Measurements from ENCODE around the gene CCDC192.

DNA sequence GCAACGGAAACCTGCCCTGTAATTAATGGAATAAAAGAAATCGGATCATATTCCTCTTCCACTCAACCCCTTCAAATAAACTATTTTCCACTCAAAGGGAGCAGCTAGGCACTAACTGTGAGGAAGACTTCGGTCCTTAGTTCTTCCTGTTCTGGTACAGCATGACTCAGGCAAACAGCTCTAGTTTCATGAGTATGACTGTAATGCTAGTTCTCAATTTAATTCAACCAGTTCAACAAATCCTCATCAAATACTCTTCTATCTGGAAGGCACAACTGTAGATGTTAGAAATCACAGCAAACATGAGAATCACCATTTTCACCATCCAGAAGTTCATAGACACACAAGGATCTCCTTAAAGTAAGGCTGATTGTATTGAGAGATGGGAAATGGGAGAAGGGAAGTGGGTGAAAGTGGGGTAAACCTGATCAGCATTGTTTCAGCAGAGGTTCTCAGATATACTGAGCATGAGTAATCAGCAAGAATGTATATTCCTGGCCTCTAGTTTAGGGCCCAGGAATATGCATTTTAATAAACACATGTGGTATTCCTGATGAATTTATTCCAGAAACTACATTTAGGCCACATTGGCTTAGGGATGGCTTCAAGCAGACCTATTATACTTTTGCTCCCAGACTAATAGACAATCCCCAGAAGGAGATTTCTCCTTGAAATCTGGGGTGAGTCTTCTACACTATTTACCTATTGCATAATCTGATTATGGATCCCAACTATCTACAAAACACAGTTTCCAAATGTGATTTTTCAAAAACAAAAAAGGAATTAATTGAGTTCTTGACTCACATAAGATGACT is 239.3 kb downstream of the CCDC192 start:
- no peak for TF ChIP-seq POLR2A (IDR thresholded peaks at IDR 0.05)
- TF ChIP-seq, protein P1, sequence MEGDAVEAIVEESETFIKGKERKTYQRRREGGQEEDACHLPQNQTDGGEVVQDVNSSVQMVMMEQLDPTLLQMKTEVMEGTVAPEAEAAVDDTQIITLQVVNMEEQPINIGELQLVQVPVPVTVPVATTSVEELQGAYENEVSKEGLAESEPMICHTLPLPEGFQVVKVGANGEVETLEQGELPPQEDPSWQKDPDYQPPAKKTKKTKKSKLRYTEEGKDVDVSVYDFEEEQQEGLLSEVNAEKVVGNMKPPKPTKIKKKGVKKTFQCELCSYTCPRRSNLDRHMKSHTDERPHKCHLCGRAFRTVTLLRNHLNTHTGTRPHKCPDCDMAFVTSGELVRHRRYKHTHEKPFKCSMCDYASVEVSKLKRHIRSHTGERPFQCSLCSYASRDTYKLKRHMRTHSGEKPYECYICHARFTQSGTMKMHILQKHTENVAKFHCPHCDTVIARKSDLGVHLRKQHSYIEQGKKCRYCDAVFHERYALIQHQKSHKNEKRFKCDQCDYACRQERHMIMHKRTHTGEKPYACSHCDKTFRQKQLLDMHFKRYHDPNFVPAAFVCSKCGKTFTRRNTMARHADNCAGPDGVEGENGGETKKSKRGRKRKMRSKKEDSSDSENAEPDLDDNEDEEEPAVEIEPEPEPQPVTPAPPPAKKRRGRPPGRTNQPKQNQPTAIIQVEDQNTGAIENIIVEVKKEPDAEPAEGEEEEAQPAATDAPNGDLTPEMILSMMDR (IDR thresholded peaks at IDR 0.05), result no peak
